GM19239 (cell line): ENCODE data around the gene SPACA5.
"Not testable (repeated sequence)": the region's sequence is repeated elsewhere in the genome, so short reads cannot be mapped to it uniquely, and the experiment has no call there.

Experiments
- DNase-seq: peaks from one replicate; pipeline ENCODE4 v3.0.0; 2011; ENCODE audit warnings: low spot score; ENCODE audit not compliant: insufficient read length
- FAIRE-seq: peaks from 2 replicates; lab custom pipeline; 2011; peaks lifted over from hg19 to GRCh38; lab: Jason Lieb, UNC

Gene SPACA5

GRCh38 chrX:48006688-48007087 lies at the start of gene SPACA5:
SPACA5 (plus strand) TSS chrX:48006988; CDS start chrX:48007803, 815 bp downstream.
- DNase-seq, FAIRE-seq: not testable (repeated sequence)

- not testable (repeated sequence) for FAIRE-seq, DNase-seq
Measured at GRCh38 chrX:47958206-47958605, 48.6 kb upstream of the SPACA5 start.

GRCh38 chrX:47958761-47959342 lies 47.9 kb upstream of the SPACA5 start:
- FAIRE-seq (no peak), DNase-seq (no peak)

- DNase-seq (no peak), FAIRE-seq (no peak)
Measured at GRCh38 chrX:47960406-47960805, 46.4 kb upstream of the SPACA5 start.

- not testable (repeated sequence) for DNase-seq, FAIRE-seq
Measured at GRCh38 chrX:47961830-47962229, 45.0 kb upstream of the SPACA5 start.

GRCh38 chrX:47965526-47965925 lies 41.3 kb upstream of the SPACA5 start:
- not testable (repeated sequence) for FAIRE-seq, DNase-seq

GRCh38 chrX:47973235-47973634 lies 33.6 kb upstream of the SPACA5 start:
- FAIRE-seq (no peak), DNase-seq (no peak)

- no peak for DNase-seq
- no peak for FAIRE-seq
Measured at GRCh38 chrX:47976254-47977151, 30.3 kb upstream of the SPACA5 start.

GRCh38 chrX:47991263-47992094 lies 15.3 kb upstream of the SPACA5 start:
- DNase-seq = no peak
- peak; percentile 26 for FAIRE-seq

GRCh38 chrX:47992095-47992380 lies 14.8 kb upstream of the SPACA5 start:
- FAIRE-seq (no peak), DNase-seq (no peak)

- DNase-seq (no peak), FAIRE-seq (no peak)
Measured at GRCh38 chrX:47992669-47993068, 14.1 kb upstream of the SPACA5 start.

- FAIRE-seq (no peak), DNase-seq (no peak)
Measured at GRCh38 chrX:48001260-48001659, 5.5 kb upstream of the SPACA5 start.

- FAIRE-seq = no peak
- DNase-seq = no peak
Measured at GRCh38 chrX:48002319-48002718, 4.5 kb upstream of the SPACA5 start.

- DNase-seq (no peak), FAIRE-seq (no peak)
Measured at GRCh38 chrX:48002929-48003328, 3.9 kb upstream of the SPACA5 start.

- FAIRE-seq (no peak), DNase-seq (no peak)
Measured at GRCh38 chrX:48003367-48003757, 3.4 kb upstream of the SPACA5 start.

GRCh38 chrX:48003758-48004457 lies 2.9 kb upstream of the SPACA5 start, which contains the start of gene ZNF182:
ZNF182 (minus strand) TSS chrX:48003989; CDS start chrX:48002609, 1,380 bp downstream.
- DNase-seq = peak; percentile 77
- peak; percentile 96 for FAIRE-seq

- FAIRE-seq, DNase-seq: not testable (repeated sequence)
Measured at GRCh38 chrX:48009445-48009960, 2.7 kb downstream of the SPACA5 start.

GRCh38 chrX:48016583-48017310 lies 10.0 kb downstream of the SPACA5 start:
- not testable (repeated sequence) for FAIRE-seq, DNase-seq

- FAIRE-seq = peak; percentile 79
- not testable (repeated sequence) for DNase-seq
Measured at GRCh38 chrX:48019892-48020291, 13.1 kb downstream of the SPACA5 start.
